GM12892 (cell line): ENCODE measurements around the gene PLEKHG2.

Experiments
- DNase-seq: peaks from one replicate; pipeline ENCODE4 v3.0.0; 2011; ENCODE audit not compliant: insufficient read length
- FAIRE-seq: peaks from 2 replicates; lab custom pipeline; 2011; peaks lifted over from hg19 to GRCh38; lab: Jason Lieb, UNC
- POLR2A ChIP-seq: IDR thresholded peaks from 2 replicates; pipeline ENCODE4 v1.6.1; 2011; ENCODE audit warnings: low read depth, low read length, control low read depth
- POLR2AphosphoS5 ChIP-seq: IDR thresholded peaks from 2 replicates; pipeline ENCODE4 v1.6.1; 2011; ENCODE audit warnings: low read depth, low read length, control low read depth
- TAF1 ChIP-seq: IDR thresholded peaks from 2 replicates; pipeline ENCODE4 v1.6.1; 2011; ENCODE audit warnings: low read depth, mild to moderate bottlenecking, control low read depth, low read length, borderline replicate concordance

PLEKHG2 gene

GRCh38 chr19:39409208-39410016 lies 3.1 kb upstream of the PLEKHG2 start:
- TF ChIP-seq POLR2AphosphoS5 (peak; percentile 97), POLR2A (peak; percentile 87), TAF1 (no peak)
- DNase-seq, result no peak
- FAIRE-seq, result peak; percentile 70

GRCh38 chr19:39410017-39410830 lies 2.2 kb upstream of the PLEKHG2 start:
- peak; percentile 93 for FAIRE-seq
- no peak for DNase-seq
- peak; percentile 70; the same call in 1 of the 2 replicates for TF ChIP-seq POLR2A
- no peak for TF ChIP-seq TAF1
- TF ChIP-seq POLR2AphosphoS5, result peak; percentile 95

- no peak for FAIRE-seq
These were observed 1.7 kb upstream of the PLEKHG2 start for GRCh38 chr19:39410831-39411080.

GRCh38 chr19:39411081-39411831 lies 1.2 kb upstream of the PLEKHG2 start:
- TF ChIP-seq POLR2A (peak; percentile 73; the same call in 1 of the 2 replicates), POLR2AphosphoS5 (no peak)
- no peak for DNase-seq
- peak; percentile 85 for FAIRE-seq

More at GRCh38 chr19:39410831-39411080, 1.7 kb upstream of the PLEKHG2 start:
- no peak for DNase-seq
- TF ChIP-seq TAF1, result no peak
- TF ChIP-seq POLR2A, result no peak
- no peak for TF ChIP-seq POLR2AphosphoS5

GRCh38 chr19:39411832-39412099 lies 703 bp upstream of the PLEKHG2 start:
- TF ChIP-seq POLR2A (no peak), TAF1 (no peak), POLR2AphosphoS5 (no peak)
- FAIRE-seq (peak; percentile 91), DNase-seq (no peak)

GRCh38 chr19:39412867-39413271 lies 400 bp downstream of the PLEKHG2 start:
- DNase-seq (no peak), FAIRE-seq (no peak)
- TF ChIP-seq POLR2AphosphoS5 (no peak), TAF1 (no peak), POLR2A (no peak)

- TF ChIP-seq POLR2A, result peak; percentile 38; the same call in 1 of the 2 replicates
- TF ChIP-seq POLR2AphosphoS5, result no peak
- FAIRE-seq (peak; percentile 65), DNase-seq (no peak)
These were observed 922 bp downstream of the PLEKHG2 start for GRCh38 chr19:39413272-39413910.

GRCh38 chr19:39413911-39414608 lies 1.6 kb downstream of the PLEKHG2 start:
- TF ChIP-seq POLR2A (no peak), TAF1 (no peak), POLR2AphosphoS5 (no peak)
- FAIRE-seq (no peak), DNase-seq (no peak)

GRCh38 chr19:39415111-39416046 lies 2.9 kb downstream of the PLEKHG2 start:
- no peak for DNase-seq
- FAIRE-seq, result no peak
- no peak; the same call in 1 of the 2 replicates for TF ChIP-seq POLR2A
- no peak for TF ChIP-seq TAF1
- TF ChIP-seq POLR2AphosphoS5, result no peak
